Activated CD4-positive, alpha-beta T cell treated with anti-CD3 and anti-CD28 coated beads for 4 hours (primary cell): ENCODE data around the gene PI4K2A.
A peak's percentile ranks its signal among the peaks of the same experiment; 100 is the strongest.
"Not testable (repeated sequence)": the region's sequence is repeated elsewhere in the genome, so short reads cannot be mapped to it uniquely, and the experiment has no call there.

Experiments
- DNase-seq, 2 donors: peaks; one replicate each; pipeline ENCODE4 v3.0.0-alpha.2; 2020

PI4K2A gene

GRCh38 chr10:97675222-97675621, 34.8 kb downstream of the PI4K2A start:
- DNase-seq: no peak

- peak; percentile 45 to 48 for DNase-seq
Measured at GRCh38 chr10:97676770-97677581, 36.5 kb downstream of the PI4K2A start.

GRCh38 chr10:97679594-97679993, 39.1 kb downstream of the PI4K2A start:
- no peak for DNase-seq

GRCh38 chr10:97682042-97682441, 41.6 kb downstream of the PI4K2A start:
- DNase-seq: no peak

DNA sequence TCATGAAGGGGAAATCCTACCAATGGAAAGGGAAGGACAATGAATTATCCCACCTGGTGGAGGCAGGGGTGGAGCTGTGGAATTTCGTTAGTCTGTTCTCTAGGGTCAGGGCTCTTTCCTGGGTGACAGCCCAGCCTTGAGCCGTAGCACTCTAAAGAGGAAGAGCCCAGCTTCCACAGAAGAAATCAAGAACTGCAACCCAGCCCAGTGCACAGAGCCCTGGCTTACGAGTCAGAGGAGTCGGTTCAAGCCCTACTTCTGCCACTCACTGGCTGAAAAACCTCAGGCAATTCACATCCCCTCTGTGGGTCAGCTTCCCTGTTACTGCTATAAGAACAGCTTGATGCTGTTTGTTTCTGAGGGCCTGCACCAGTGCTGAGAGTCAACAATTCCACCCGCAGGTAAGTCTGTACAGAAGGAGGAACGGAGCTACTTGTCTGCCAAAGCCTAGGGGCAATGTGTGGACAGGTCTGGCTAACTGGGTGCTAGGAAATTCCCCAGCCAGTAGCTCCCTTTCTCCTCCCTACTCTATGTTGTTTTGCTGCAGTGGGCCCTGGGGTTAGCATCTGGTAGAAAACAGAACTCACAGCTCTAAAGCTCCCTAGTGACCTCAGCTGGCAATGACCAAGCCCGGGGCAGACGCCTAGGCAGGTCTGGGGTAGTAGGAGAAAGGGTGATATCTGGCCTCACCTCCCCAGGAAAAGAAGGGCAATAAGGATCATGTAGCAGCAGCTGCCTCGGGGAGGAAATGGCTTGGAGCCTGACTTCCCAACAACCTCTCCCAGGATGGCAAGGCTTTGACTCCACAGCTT, 43.3 kb downstream of the PI4K2A start:
- no peak for DNase-seq

GRCh38 chr10:97684368-97684713, 43.9 kb downstream of the PI4K2A start:
- not testable (repeated sequence) for DNase-seq

DNA sequence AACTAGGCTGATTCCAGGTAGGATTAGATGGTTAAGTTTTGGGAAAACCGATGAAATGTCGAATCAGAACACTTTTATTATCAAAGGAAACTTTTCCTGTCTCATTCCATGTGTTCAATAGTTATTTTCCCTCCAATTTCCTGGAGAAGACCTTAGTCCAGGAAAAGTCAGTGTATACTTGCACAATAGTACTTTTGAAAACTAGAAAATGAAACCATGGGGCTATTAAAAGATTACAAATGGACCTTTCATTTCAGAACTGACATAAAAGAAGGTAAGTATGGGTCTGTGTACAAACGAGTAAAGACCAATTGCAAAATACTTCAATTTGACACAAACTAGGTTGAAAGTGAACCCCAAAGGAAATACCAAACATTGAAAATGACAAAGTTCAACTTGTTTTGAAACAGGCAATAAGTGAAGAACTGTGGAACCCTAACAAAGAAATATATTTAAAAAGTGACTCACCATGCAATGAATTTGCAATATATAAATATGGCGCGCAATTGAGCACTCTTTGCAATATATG, 44.5 kb downstream of the PI4K2A start:
- DNase-seq: no peak

GRCh38 chr10:97685395-97685958, 45.0 kb downstream of the PI4K2A start:
- DNase-seq: no peak

- no peak for DNase-seq
Measured at GRCh38 chr10:97686301-97686961, 46.0 kb downstream of the PI4K2A start.

DNA sequence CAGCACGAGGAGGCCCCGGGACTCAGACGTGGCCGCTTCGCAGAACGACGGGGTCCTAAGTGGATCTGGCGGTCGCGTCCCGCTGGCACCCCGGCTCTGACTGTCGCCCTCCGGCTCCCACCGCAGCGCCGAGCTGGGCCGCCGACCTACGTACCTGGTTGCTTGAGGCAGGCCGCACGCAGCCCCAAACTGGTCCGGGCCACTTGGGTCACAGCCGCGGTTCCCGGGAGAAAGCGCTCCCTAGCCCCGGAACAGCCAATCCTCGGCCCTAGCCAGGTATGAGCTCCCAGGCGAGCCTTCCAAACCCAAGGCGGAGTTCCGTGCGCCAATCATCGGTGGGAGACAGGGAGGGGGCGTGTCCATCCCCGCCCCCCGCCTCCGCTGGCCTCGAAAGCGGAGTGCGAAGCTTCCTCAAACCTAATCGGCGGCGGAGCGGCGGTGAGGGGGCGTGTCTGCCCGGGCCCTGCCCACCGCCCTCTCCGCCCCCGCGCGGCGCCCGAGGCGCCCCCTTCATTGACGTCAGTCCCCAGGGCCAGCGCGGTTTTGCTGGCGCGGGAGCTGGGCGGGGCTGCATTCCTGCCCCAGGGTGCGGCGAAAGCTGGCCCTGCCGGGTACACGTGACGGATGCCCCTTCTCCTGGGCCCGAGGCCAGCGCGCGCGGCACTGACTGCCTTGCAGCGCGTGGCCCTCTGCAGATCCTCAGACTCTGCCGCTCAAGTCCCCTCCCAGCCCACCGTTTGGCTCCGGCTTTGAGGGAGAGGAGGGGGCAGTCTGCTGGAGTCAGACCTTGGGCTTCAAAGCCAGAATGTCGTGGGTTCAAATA, 46.7 kb downstream of the PI4K2A start, which contains the start of gene AVPI1:
Gene AVPI1 (minus strand): TSS at position 280 of the 823 bp plus-strand sequence. CDS start 7,336 bp downstream, outside the sequence.
- peak; percentile 95 to 96 for DNase-seq

DNA sequence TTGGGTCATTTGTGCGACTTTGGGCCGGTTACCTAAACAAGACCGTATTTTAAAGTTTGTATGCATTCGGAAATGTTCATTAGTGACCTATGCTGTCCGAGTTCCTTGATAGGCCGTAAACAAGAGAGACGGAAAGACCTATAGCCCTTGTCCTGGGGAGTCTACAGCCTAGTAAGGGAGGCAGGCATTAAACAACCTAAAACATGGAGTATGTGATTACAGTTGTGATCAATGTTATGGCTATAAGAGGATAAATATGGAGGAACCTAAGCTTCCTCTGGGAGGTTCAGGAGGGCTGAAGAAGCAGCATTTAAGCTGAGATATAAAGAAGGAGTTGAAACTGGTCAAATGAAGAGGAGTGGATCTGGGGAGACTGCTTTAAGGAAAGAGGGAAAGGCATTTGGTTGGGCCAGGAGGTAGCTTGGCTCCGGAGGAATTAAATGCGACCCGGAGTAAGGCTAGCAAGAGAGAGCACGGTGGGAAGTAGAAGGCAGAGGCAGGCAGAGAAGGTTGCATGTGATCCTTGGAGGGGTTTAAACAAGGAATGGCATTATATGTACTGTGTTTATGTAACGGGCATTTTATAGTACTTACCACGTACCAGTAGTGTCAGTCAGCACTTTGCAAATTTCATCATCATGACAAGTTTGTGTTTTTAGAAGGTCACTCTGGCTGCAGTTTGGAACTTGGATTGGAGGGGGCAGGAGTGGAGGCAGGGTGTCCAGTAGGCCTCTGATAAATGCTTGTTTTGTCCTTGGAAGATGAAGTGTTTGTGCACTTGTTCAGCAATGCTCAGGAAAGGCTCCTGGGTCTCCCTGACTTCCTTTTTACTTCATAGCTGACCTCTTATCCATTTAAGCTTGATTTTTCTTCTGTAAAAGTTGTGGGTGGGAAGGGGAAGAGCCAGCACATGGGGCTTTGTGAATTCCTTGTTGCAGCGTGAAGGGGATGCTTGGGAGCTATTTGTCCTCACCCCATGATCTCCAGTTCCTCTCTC, 47.6 kb downstream of the PI4K2A start:
- no peak for DNase-seq

DNA sequence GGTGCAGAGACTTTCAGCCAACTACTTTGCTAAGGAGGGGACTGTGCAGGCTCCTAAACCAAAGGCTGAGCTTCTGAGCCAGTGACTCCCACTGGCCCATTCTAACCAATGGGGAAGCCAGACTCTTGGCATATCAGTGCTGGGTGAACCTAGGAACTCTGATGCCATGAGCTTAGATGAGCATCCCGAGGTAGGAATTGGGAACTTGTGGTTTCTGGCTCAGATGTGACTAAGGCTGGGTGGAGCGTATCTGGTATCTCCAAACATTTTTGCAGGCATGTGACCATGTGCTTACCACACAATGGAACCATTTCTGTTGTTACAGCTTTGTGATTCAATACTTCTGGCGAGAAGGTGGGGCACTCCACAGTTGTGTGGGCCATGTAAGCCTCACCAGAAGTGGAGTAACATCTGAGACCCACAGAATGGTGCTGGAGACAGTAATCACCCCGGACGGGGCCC, 49.1 kb downstream of the PI4K2A start:
- no peak for DNase-seq

DNA sequence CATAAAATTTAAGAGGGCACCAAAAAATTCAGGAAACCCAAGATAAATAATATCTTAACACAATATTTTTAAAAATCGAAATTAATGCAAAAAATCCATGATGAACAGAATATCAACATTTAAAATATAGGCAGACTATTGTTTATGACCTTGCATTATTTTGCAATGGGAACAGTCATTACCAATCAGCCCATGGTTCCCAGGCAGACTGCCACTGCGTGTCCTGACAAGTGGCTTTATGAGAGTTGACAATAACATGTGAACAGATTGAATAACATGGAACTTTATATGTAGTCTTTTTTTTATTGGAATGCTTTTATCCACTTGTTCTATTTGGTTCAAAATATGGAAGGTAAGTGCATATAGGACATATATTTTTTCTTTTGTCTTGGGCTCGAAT, 49.7 kb downstream of the PI4K2A start:
- DNase-seq: no peak

- DNase-seq: not testable (repeated sequence)
Measured at GRCh38 chr10:97698072-97698655, 57.7 kb downstream of the PI4K2A start.

- peak; percentile 42 to 48 for DNase-seq
Measured at GRCh38 chr10:97701438-97702069, 61.1 kb downstream of the PI4K2A start.

DNA sequence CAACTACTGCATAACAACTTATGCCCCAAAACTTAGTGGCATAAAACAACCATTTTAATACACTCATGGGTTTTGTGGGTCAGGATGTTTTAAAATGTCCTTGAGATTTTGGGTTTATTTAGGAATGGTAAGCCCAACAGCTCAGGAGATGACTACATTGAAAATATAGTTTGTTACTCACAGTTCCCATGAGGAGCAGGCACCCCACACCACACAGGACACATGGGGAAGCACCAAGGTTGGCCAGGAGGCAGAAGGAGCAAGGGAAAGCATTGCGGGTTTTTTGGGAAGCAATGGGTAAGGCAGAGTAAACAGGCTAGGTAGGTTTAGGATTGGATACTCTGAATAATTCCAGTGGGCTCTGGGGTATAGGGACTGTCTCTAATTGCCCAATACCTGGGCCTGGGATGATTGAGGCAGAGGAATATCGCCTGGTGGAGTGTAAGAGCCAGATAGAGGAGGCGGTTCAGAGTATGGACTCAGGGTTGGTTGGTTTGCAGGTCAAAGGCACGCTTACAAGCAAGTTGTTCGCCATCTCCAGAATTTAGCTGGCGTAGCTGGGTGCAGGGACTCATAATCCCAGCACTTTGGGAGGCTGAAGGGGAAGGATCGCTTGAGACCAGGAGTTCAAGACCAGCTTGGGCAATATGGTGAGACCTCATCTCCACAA, 63.1 kb downstream of the PI4K2A start:
- no peak for DNase-seq

- DNase-seq: no peak
Measured at GRCh38 chr10:97704341-97704740, 63.9 kb downstream of the PI4K2A start.

DNA sequence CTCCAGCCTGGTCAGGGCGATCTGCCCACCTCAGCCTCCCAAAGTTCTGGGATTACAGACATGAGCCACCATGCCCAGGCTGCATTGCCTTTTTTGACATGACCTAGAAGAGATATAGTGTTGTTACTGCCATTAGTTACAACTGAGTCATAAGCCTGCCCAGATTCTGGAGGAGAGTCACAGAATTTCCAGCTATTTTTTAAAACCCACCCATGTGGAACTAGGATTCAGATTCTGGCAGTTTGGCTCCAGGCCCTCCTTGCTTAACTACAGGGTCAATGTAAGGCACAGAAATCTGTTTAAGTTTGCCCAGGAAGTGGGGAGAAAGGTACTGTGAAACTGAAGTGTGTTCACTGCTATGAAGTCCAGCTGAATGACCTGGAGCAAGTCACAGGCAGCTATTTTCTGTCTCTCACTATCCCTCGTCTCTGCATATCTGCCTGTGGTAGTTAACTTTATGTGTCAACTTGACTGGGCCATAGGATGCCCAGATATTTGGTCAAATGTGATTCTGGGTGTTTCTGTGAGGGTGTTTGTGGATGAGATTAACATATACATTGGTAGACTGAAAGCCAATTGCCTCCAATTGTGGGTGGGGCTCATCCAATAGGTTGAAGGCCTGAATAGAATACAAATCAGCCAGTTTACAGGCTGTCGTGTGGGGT, 64.7 kb downstream of the PI4K2A start:
- no peak for DNase-seq
